ENCODE measurements around the gene RABAC1.
"Not testable (repeated sequence)": the region's sequence is repeated elsewhere in the genome, so short reads cannot be mapped to it uniquely, and the experiment has no call there.

RABAC1 gene

GRCh38 chr19:41959056-41960053, at the start of gene RABAC1:
TSS of gene RABAC1 (minus strand) at chr19:41959321. CDS start at chr19:41959292, 29 bp downstream.
- peak; percentile 87 for DNase-seq

GRCh38 chr19:42006569-42006968, 47.4 kb upstream of the RABAC1 start:
- DNase-seq, result no peak

- no peak for DNase-seq
Measured at GRCh38 chr19:42005504-42005903, 46.4 kb upstream of the RABAC1 start.

- no peak for DNase-seq
Measured at GRCh38 chr19:42003506-42004294, 44.6 kb upstream of the RABAC1 start.

GRCh38 chr19:41999878-42000208, 40.7 kb upstream of the RABAC1 start:
- DNase-seq, result no peak

GRCh38 chr19:41999071-41999877, 40.2 kb upstream of the RABAC1 start:
- peak; percentile 27 for DNase-seq

- peak; percentile 6 for DNase-seq
Measured at GRCh38 chr19:41998246-41999020, 39.3 kb upstream of the RABAC1 start.

- DNase-seq, result no peak
Measured at GRCh38 chr19:41997851-41998229, 38.7 kb upstream of the RABAC1 start.

GRCh38 chr19:41997121-41997850, 38.2 kb upstream of the RABAC1 start:
- DNase-seq, result no peak

GRCh38 chr19:41995959-41996797, 37.1 kb upstream of the RABAC1 start:
- DNase-seq, result peak; percentile 48

- no peak for DNase-seq
Measured at GRCh38 chr19:41994994-41995958, 36.2 kb upstream of the RABAC1 start.

GRCh38 chr19:41994521-41994971, 35.4 kb upstream of the RABAC1 start:
- DNase-seq, result peak; percentile 4

- peak; percentile 59 for DNase-seq
Measured at GRCh38 chr19:41993612-41994483, 34.7 kb upstream of the RABAC1 start, which contains the start of gene ATP1A3. TSS of gene ATP1A3 (minus strand) at chr19:41994230. CDS start at chr19:41994076, 154 bp downstream.

GRCh38 chr19:41991925-41992569, 32.9 kb upstream of the RABAC1 start:
- DNase-seq, result not testable (repeated sequence)

- no peak for DNase-seq
Measured at GRCh38 chr19:41991025-41991424, 31.9 kb upstream of the RABAC1 start.

GRCh38 chr19:41990615-41991014, 31.5 kb upstream of the RABAC1 start:
- DNase-seq, result no peak

- no peak for DNase-seq
Measured at GRCh38 chr19:41990028-41990427, 30.9 kb upstream of the RABAC1 start.

Data from NCI-H1105 (cell line).